ENCODE data around the gene OR56A4. TPM values are rescaled to one million over a fixed set of nuclear protein-coding genes. Genes with fewer than 3 reads are reported as not detected.
"Not testable (repeated sequence)": the region's sequence is repeated elsewhere in the genome, so short reads cannot be mapped to it uniquely, and the experiment has no call there.

OR56A4 gene
- total RNA-seq, 1 donor from 2014 or later = not detected

GRCh38 chr11:5967708-5968107 is 39.0 kb downstream of the OR56A4 start:
- no peak for DNase-seq
- intact Hi-C loops (cut with micrococcal nuclease) = no loop called here
- no peak for ATAC-seq

GRCh38 chr11:5966958-5967357 is 39.8 kb downstream of the OR56A4 start:
- ATAC-seq (no peak), DNase-seq (no peak)
- intact Hi-C loops (cut with micrococcal nuclease) = no loop called here

DNA sequence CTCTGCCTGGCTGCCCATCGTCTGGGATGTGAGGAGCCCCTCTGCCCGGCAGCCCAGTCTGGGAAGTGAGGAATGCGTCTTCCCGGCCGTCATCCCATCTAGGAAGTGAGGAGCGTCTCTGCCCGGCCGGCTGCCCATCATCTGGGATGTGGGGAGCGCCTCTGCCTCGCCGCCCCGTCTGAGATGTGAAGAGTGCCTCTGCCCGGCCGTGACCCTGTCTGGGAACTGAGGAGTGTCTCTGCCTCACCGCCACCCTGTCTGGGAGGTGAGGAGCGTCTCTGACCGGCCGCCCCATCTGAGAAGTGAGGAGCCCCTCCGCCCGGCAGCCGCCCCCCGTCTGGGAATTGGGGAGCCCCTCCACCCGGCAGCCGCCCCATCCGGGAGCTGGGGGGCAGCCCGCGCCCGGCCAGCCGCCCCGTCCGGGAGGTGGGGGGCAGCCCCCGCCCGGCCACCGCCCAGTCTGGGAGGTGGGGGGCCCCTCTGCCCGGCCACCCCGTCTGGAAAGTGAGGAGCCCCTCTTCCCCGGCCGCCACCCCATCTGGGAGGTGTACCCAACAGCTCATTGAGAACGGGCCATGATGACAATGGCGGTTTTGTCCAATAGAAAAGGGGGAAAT is 45.9 kb downstream of the OR56A4 start:
- DNase-seq; intact Hi-C loops (cut with micrococcal nuclease); ATAC-seq: not testable (repeated sequence)

GRCh38 chr11:5955586-5955985 is 51.2 kb downstream of the OR56A4 start:
- no peak for ATAC-seq
- no peak for DNase-seq

More at GRCh38 chr11:5955586-5955985, 51.2 kb downstream of the OR56A4 start:
- intact Hi-C loops (cut with micrococcal nuclease) = no loop called here

Other genes with a start within 250 kb of the OR56A4 start
- gene OR52N5, start 223.6 kb downstream of the OR56A4 start, total RNA-seq = not detected
- gene OR52N1, start 215.7 kb downstream of the OR56A4 start, total RNA-seq = not detected
- gene OR52N2, start 198.0 kb downstream of the OR56A4 start, total RNA-seq = not detected
- not detected for gene OR52E6, start 165.0 kb downstream of the OR56A4 start, total RNA-seq
- gene OR52E8, start 149.3 kb downstream of the OR56A4 start, total RNA-seq = not detected
- gene OR52E4, start 126.3 kb downstream of the OR56A4 start, total RNA-seq = not detected
- not detected for gene OR52E5, start 113.7 kb downstream of the OR56A4 start, total RNA-seq
- gene OR56A3, start 64.7 kb downstream of the OR56A4 start, total RNA-seq = not detected
- not detected for gene OR56A5, start 38.5 kb downstream of the OR56A4 start, total RNA-seq
- gene OR52L1, start 20.0 kb downstream of the OR56A4 start, total RNA-seq = not detected
- gene OR56A1, start 23.8 kb upstream of the OR56A4 start, total RNA-seq = not detected
- gene OR56B4, start 100.7 kb upstream of the OR56A4 start, total RNA-seq = not detected
- not detected for gene OR52B2, start 163.4 kb upstream of the OR56A4 start, total RNA-seq
- gene OR52W1, start 192.3 kb upstream of the OR56A4 start, total RNA-seq = not detected
- not detected for gene C11orf42, start 198.6 kb upstream of the OR56A4 start, total RNA-seq
- 16.3 TPM for gene FHIP1B, start 227.7 kb upstream of the OR56A4 start, total RNA-seq
- gene CNGA4, start 232.1 kb upstream of the OR56A4 start, total RNA-seq = not detected